Aorta (tissue), 5 donors: ENCODE results near the gene SLIT2. TPM values are rescaled to one million over a fixed set of nuclear protein-coding genes. Genes with fewer than 3 reads are reported as not detected.

Source experiments
- ATAC-seq: fragments of 200-7000 bp; cut with Tn5 transposase; one replicate; pipeline ENCODE4 v1.9.1; 2022; ENCODE audit warnings: moderate library complexity; ENCODE audit not compliant: low FRiP score
- DNase-seq, 2 donors: peaks; one replicate each; pipeline ENCODE4 v3.0.0-alpha.2; 2020
- H3K27ac ChIP-seq, 2 donors: one replicate each; pipeline ENCODE4 v1.5.1; 2013; ENCODE audit warnings: low read length in 2 of 2, mild to moderate bottlenecking in 2 of 2, moderate library complexity in 2 of 2, control low read depth in 1 of 2, inconsistent platforms in 1 of 2, low read depth in 1 of 2
- H3K27me3 ChIP-seq, 2 donors: one replicate each; pipeline ENCODE4 v1.6.1; 2013; ENCODE audit warnings: control low read depth in 1 of 2, low read length in 1 of 2, mild to moderate bottlenecking in 1 of 2, moderate library complexity in 1 of 2; ENCODE audit not compliant: insufficient read depth in 2 of 2, control insufficient read depth in 1 of 2
- H3K36me3 ChIP-seq, 2 donors: one replicate each; pipeline ENCODE4 v1.6.1; 2013; ENCODE audit warnings: control low read depth in 1 of 2, low read length in 1 of 2, mild to moderate bottlenecking in 1 of 2; ENCODE audit not compliant: insufficient read depth in 2 of 2, control insufficient read depth in 1 of 2
- H3K4me1 ChIP-seq, 2 donors: one replicate each; pipeline ENCODE4 v1.6.1; 2013; ENCODE audit warnings: low read length in 2 of 2, control low read depth in 1 of 2, mild to moderate bottlenecking in 1 of 2, moderate library complexity in 1 of 2; ENCODE audit not compliant: insufficient read depth in 2 of 2, control insufficient read depth in 1 of 2
- H3K4me3 ChIP-seq, 2 donors: one replicate each; pipeline ENCODE4 v1.5.1; 2013; ENCODE audit warnings: low read length in 2 of 2, control low read depth in 1 of 2, mild to moderate bottlenecking in 1 of 2
- H3K9me3 ChIP-seq: one replicate; pipeline ENCODE4 v1.6.1; 2013; ENCODE audit warnings: mild to moderate bottlenecking, low read length; ENCODE audit not compliant: control insufficient read depth
- WGBS, 2 donors: extraction: QIAGEN DNeasy Blood & Tissue Kit; methylation state at CpG; one replicate each; pipeline ENCODE4 v1.1.7; 2013; 5-methylcytosine and 5-hydroxymethylcytosine counted together
- intact Hi-C, 2 donors: fragments of 100-400 bp; cut with DNase I; formaldehyde crosslinking; loops; one replicate each; pipeline versions ENCODE4 v1.14.2 to v1.15.0; 2022
- polyA plus RNA-seq, 2 donors: library from polyadenylated mRNA; stranded (reverse); fragments of 200-250 nt; gene quantifications; one replicate each; pipeline ENCODE4 v1.2.3, GENCODE V29; 2013
- total RNA-seq, 2 donors: library from RNA; stranded (reverse); fragmentation: NEBNext Ultra II Directional; extraction: Animal tissue kit (Norgen Biotek cat#: 25700); gene quantifications; one replicate each; pipeline ENCODE4 v1.2.1, GENCODE V29; 2021
- donor health status: healthy with polysubstance abuse.
- donor health status: Bipolar disorder and iron deficiency.
- donor health status: DM: no; HTN: no; CAD: no.
- donor health status: DM: no; HTN: no; CAD: no.
- donor health status: DM: yes; HTN: yes; CAD: no.

The SLIT2 gene
- total and polyA plus RNA-seq, 4 donors = 1.3 to 119 (median 23.2) TPM

GRCh38 chr4:20301161-20301560 is 49.5 kb downstream of the SLIT2 start:
- Histone ChIP-seq H3K4me3 (no peak overlapping the region), H3K9me3 (no peaks in the 10 kb centered on the region), H3K36me3 (no peaks in the 10 kb centered on the region), H3K27ac (no peak overlapping the region), H3K27me3 (no peaks in the 10 kb centered on the region), H3K4me1 (no peaks in the 10 kb centered on the region)
- intact Hi-C loops = no loop called here
- ATAC-seq (no peak), DNase-seq (no peak)
- WGBS, 2 donors = 65 to 81% methylated on average over 2 of the region's 2 CpGs
